Activated CD8-positive, alpha-beta memory T cell treated with anti-CD3 and anti-CD28 coated beads, Interleukin-2, amount 50 U/mL, for 1 hour (primary cell): Measurements from ENCODE around the gene NUDT14.

ENCODE experiments used
- DNase-seq: peaks from one replicate; pipeline ENCODE4 v3.0.0-alpha.2; 2020; ENCODE audit errors: extremely low read depth

The NUDT14 gene

GRCh38 chr14:105146976-105147635, 34.0 kb downstream of the NUDT14 start:
- DNase-seq, result no peak

- no peak for DNase-seq
Observed at GRCh38 chr14:105146181-105146975, 34.7 kb downstream of the NUDT14 start.

- DNase-seq, result no peak
Observed at GRCh38 chr14:105145381-105146180, 35.5 kb downstream of the NUDT14 start.

GRCh38 chr14:105144666-105145380, 36.3 kb downstream of the NUDT14 start:
- no peak for DNase-seq

- DNase-seq, result no peak
Observed at GRCh38 chr14:105144026-105144665, 37.0 kb downstream of the NUDT14 start.

- DNase-seq, result no peak
Observed at GRCh38 chr14:105143451-105144025, 37.6 kb downstream of the NUDT14 start.

GRCh38 chr14:105142651-105143450, 38.3 kb downstream of the NUDT14 start:
- no peak for DNase-seq

- no peak for DNase-seq
Observed at GRCh38 chr14:105141486-105142281, 39.4 kb downstream of the NUDT14 start.

- no peak for DNase-seq
Observed at GRCh38 chr14:105141026-105141425, 40.1 kb downstream of the NUDT14 start.

GRCh38 chr14:105140581-105140980, 40.5 kb downstream of the NUDT14 start:
- DNase-seq, result no peak

- no peak for DNase-seq
Observed at GRCh38 chr14:105139831-105140239, 41.3 kb downstream of the NUDT14 start.

GRCh38 chr14:105139212-105139825, 41.8 kb downstream of the NUDT14 start:
- DNase-seq, result no peak

- no peak for DNase-seq
Observed at GRCh38 chr14:105138551-105139111, 42.5 kb downstream of the NUDT14 start.

- DNase-seq, result no peak
Observed at GRCh38 chr14:105138021-105138541, 43.0 kb downstream of the NUDT14 start.

- DNase-seq, result no peak
Observed at GRCh38 chr14:105137481-105138020, 43.6 kb downstream of the NUDT14 start.

GRCh38 chr14:105136401-105137322, 44.5 kb downstream of the NUDT14 start:
- DNase-seq, result no peak
